Kidney epithelial cell (primary cell): ENCODE results near the gene CEP112. TPM values are rescaled to one million over a fixed set of nuclear protein-coding genes. Genes with fewer than 3 reads are reported as not detected.

Experiments used
- DNase-seq: peaks from one replicate; pipeline ENCODE4 v3.0.0-alpha.2; 2010; ENCODE audit warnings: low read depth
- H3K27me3 ChIP-seq: 2 replicates; pipeline ENCODE4 v1.6.0; 2011; ENCODE audit warnings: low read length; ENCODE audit not compliant: control insufficient read depth, insufficient read depth
- H3K36me3 ChIP-seq: 2 replicates; pipeline ENCODE4 v1.5.1; 2011; ENCODE audit warnings: low read length; ENCODE audit not compliant: control insufficient read depth, insufficient read depth
- H3K4me3 ChIP-seq: 2 replicates; pipeline ENCODE4 v1.5.1; 2011; ENCODE audit warnings: low read depth, mild to moderate bottlenecking, control low read depth, low read length
- total RNA-seq: library from RNA; depleted of rRNA; stranded (reverse); fragments of >200 nt; gene quantifications from 2 replicates; pipeline ENCODE4 v1.2.3, GENCODE V29; 2015
- TF ChIP-seq, protein P1 (sequence below): IDR thresholded peaks from 2 replicates; pipeline ENCODE4 v1.5.1; 2011; ENCODE audit warnings: mild to moderate bottlenecking, moderate library complexity, low read length, control low read depth, inconsistent platforms; ENCODE audit not compliant: insufficient read depth, poor library complexity, severe bottlenecking

CEP112 gene
- total RNA-seq, 1 donor from 2014 or later = 6.5 TPM

DNA sequence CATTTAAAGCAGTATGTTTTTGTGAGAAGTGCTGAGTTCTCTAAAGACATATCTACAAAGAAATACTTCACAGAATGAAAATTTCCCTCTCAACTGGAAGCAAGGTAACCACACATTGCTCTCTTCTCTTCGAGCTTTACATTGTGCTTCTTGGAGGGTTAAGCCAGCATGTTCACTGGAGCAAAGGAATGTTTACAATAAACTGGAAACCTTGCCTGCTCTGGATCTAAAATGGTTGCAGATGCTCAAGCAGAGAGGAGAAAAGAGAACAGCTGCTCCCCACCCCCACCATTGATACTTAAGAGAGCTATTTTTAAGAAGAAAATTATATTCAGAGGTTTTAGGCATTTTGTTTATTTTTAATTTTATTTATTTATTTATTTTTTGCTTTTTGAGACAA, 213.1 kb downstream of the CEP112 start:
- Histone ChIP-seq H3K4me3 (no peak overlapping the region), H3K36me3 (no peaks in the 10 kb centered on the region), H3K27me3 (no peaks in the 10 kb centered on the region)
- no peak for DNase-seq
- TF ChIP-seq, protein P1, sequence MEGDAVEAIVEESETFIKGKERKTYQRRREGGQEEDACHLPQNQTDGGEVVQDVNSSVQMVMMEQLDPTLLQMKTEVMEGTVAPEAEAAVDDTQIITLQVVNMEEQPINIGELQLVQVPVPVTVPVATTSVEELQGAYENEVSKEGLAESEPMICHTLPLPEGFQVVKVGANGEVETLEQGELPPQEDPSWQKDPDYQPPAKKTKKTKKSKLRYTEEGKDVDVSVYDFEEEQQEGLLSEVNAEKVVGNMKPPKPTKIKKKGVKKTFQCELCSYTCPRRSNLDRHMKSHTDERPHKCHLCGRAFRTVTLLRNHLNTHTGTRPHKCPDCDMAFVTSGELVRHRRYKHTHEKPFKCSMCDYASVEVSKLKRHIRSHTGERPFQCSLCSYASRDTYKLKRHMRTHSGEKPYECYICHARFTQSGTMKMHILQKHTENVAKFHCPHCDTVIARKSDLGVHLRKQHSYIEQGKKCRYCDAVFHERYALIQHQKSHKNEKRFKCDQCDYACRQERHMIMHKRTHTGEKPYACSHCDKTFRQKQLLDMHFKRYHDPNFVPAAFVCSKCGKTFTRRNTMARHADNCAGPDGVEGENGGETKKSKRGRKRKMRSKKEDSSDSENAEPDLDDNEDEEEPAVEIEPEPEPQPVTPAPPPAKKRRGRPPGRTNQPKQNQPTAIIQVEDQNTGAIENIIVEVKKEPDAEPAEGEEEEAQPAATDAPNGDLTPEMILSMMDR = no peak

DNA sequence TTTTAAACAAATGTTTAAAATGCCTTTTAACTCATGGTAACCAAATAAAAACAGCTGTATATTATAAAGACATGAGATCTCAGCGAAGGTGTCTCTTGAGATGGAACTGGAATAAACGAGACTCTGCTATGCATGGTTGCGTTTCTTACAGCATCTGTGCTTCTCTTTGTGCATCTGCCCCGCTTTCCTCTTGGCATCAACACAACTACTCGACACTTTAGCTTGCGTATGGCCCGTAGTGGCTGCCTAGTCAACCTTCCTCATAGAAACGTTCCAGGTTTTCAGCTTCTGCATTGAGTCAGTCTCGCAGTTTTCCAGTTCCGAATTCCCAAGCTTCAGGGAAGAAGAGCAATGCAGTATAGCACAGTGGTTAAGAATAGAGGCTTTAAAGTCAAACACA, 214.9 kb downstream of the CEP112 start:
- Histone ChIP-seq H3K4me3 (no peak overlapping the region), H3K27me3 (no peaks in the 10 kb centered on the region), H3K36me3 (no peaks in the 10 kb centered on the region)
- DNase-seq = no peak
- TF ChIP-seq, protein P1 = no peak

DNA sequence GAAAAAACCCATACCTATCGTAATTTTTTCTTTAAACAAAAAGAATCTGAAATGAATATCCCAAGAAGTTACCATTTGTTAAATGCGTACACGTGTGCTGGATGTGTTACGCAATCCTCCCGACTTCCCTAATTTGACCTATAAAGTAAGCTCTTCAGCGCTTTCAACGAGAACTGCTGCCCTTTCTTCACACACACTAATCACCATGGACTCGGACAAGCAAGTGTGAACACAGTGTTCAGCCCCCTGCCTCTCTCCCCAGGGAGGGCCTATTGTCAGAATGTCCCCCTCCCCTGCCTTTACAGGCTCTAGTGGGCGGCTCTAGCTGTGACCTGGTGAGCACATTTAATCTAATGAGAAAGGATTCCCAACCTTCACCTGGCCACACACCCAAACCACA, 216.1 kb downstream of the CEP112 start:
- no peaks in the 10 kb centered on the region for H3K27me3 ChIP-seq
- DNase-seq = no peak
- H3K4me3 ChIP-seq = no peak overlapping the region
- TF ChIP-seq, protein P1 = no peak
- no peaks in the 10 kb centered on the region for H3K36me3 ChIP-seq

DNA sequence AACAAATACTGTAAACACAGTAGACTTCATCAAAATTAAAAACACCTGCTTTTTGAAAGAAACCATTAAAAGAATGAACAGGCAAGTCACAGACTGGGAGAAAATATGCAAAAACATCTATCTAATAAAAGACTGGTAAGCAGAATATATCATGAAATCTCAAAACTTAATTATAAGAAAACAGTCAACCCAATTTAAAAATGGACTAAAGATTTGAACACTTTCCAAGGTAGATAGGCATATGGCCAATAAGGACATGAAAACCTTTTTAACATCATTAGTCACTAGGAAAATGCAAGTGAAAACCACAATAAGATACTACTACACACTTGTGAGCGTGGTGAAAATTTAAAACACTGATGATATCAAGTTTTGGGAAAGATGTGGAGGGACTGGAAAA, 218.7 kb downstream of the CEP112 start:
- DNase-seq = no peak
- Histone ChIP-seq H3K27me3 (no peaks in the 10 kb centered on the region), H3K36me3 (no peaks in the 10 kb centered on the region), H3K4me3 (no peak overlapping the region)
- TF ChIP-seq, protein P1 = no peak

DNA sequence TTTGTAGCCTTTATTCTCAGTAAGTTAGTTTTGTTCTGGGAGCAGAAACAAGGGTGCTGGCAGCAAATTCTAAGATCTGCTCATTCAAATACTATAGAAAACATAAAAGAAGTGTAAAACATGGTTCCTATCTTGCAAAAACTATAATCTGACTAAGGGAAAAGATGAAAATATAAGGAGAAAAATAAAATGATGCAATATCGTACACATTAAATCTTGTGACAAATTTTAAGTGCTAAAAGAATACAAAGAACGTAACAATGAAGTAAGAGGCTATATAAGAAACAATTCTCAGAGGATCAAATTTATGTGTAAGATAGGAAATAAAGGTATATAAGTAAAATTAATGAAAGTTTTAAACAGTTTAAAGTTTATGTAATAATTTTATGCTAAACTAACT, 224.6 kb downstream of the CEP112 start:
- Histone ChIP-seq H3K36me3 (no peaks in the 10 kb centered on the region), H3K27me3 (no peaks in the 10 kb centered on the region), H3K4me3 (no peak overlapping the region)
- TF ChIP-seq, protein P1 = no peak
- DNase-seq = no peak

DNA sequence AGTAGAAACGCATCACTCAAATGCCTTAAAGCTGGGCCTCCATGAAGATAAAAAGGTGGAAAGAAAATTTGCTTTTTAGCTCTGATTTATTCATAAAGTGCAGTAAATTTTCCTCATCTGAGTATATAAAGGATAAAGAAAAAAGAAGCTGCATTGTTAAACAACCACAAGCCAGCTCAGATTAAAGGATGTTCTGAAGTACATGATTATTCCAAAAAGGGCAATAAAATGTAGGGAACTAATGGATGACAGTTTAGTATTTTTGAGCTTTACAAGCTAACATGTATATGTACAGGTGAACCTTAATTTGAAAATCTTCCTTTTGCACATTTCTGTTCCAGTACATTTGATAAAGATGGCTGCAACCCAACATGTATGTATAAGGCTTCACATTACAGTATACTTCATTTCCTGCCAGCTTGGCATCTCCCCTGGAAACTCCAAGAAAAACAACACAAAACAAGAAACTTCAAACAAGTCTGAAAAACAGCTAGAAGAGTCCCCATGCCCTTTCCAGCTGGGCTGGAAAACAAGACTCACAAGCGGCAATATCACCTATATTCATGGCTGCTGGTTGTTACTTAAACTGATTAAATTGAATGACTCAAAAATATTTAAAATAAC, 225.7 kb downstream of the CEP112 start:
- Histone ChIP-seq H3K27me3 (no peaks in the 10 kb centered on the region), H3K4me3 (no peak overlapping the region), H3K36me3 (no peaks in the 10 kb centered on the region)
- TF ChIP-seq, protein P1 = no peak
- DNase-seq = no peak
